HepG2 (cell line): ENCODE results near the gene KIF21B. TPM values are rescaled to one million over a fixed set of nuclear protein-coding genes. Genes with fewer than 3 reads are reported as not detected.

Experiments
- ATAC-seq: fragments of 200-7000 bp; cut with Tn5 transposase; 3 replicates; pipeline ENCODE4 v1.9.1; 2020; ENCODE audit warnings: mild to moderate bottlenecking, moderate library complexity
- BruUV-seq: library from RNA; stranded (reverse); fragments of 400-500 nt; replicated peaks from 2 replicates; lab custom pipeline; 2021; lab: Mats Ljungman, UMichigan
- CTCF ChIA-PET: fragments of 300-600 bp; formaldehyde crosslinking; extraction: SDS; loops from one replicate; lab custom pipeline; 2021; ENCODE audit warnings: low total read pairs, inconsistent platforms, low intra/inter-chr PET ratio; lab: Yijun Ruan, JAX
- POLR2A ChIA-PET: fragments of 350-600 bp; sonication (Branson Sonifier 250); formaldehyde crosslinking; loops from one replicate; lab custom pipeline; 2020; ENCODE audit warnings: antibody characterized with exemption, inconsistent platforms; lab: Yijun Ruan, JAX
- DNase-seq: peaks from one replicate; pipeline ENCODE4 v3.0.0-alpha.2; 2015; ENCODE audit warnings: low spot score
- FAIRE-seq: peaks from 3 replicates; lab custom pipeline; 2011; peaks lifted over from hg19 to GRCh38; lab: Jason Lieb, UNC
- H2AFZ ChIP-seq: one replicate; pipeline ENCODE4 v1.6.1; 2011; ENCODE audit warnings: low read length, inconsistent platforms
- H3K27ac ChIP-seq: fragments of 300-600 bp; 3 replicates; pipeline ENCODE4 v1.8.0; 2011; ENCODE audit warnings: mixed run types, mild to moderate bottlenecking, mixed read lengths, low read length, inconsistent platforms; ENCODE audit not compliant: insufficient read depth; ENCODE audit errors: extremely low read length
- H3K27me3 ChIP-seq, 2 experiments: fragments of 200-600 bp in 1 of 2; 2 replicates in 1 of 2; 3 replicates in 1 of 2; pipeline versions ENCODE4 v1.6.0 to v1.8.0; 2011; ENCODE audit warnings: low read length in 2 of 2, mild to moderate bottlenecking in 2 of 2, moderate library complexity in 2 of 2, inconsistent platforms in 1 of 2; ENCODE audit not compliant: insufficient read depth in 2 of 2, control insufficient read depth in 1 of 2
- H3K36me3 ChIP-seq, 2 experiments: fragments of 200-600 bp in 1 of 2; replicated peaks in 1 of 2; 2 replicates in 1 of 2; 3 replicates in 1 of 2; pipeline versions ENCODE4 v1.5.1 to v1.8.0; 2011; ENCODE audit warnings: low read length in 2 of 2, inconsistent platforms in 1 of 2; ENCODE audit not compliant: insufficient read depth in 2 of 2, control insufficient read depth in 1 of 2
- H3K4me1 ChIP-seq: 2 replicates; pipeline ENCODE4 v1.5.1; 2012; ENCODE audit warnings: low read length, inconsistent platforms; ENCODE audit not compliant: insufficient read depth
- H3K4me2 ChIP-seq: 2 replicates; pipeline ENCODE4 v1.6.0; 2011; ENCODE audit warnings: low read depth, low read length, inconsistent platforms
- H3K4me3 ChIP-seq, 3 experiments: fragments of 200-600 bp in 1 of 3; sonication (generic), shearing (Covaris generic) in 1 of 3; replicated peaks in 1 of 3; 2 replicates each; pipeline ENCODE4 v1.5.1; 2011 to 2016; ENCODE audit warnings: low read length in 3 of 3, inconsistent platforms in 2 of 3, low read depth in 2 of 3, mild to moderate bottlenecking in 2 of 3, control low read depth in 1 of 3, mixed read lengths in 1 of 3; ENCODE audit not compliant: insufficient read depth in 1 of 3
- H3K79me2 ChIP-seq: one replicate; pipeline ENCODE4 v1.6.1; 2011; ENCODE audit warnings: low read length, inconsistent platforms; ENCODE audit not compliant: insufficient read depth
- H3K9ac ChIP-seq: 2 replicates; pipeline ENCODE4 v1.6.0; 2011; ENCODE audit warnings: mild to moderate bottlenecking, low read depth, low read length, inconsistent platforms; ENCODE audit not compliant: insufficient read depth
- H3K9me3 ChIP-seq: 2 replicates; pipeline ENCODE4 v1.5.1; 2012; ENCODE audit warnings: mild to moderate bottlenecking, low read length
- H4K20me1 ChIP-seq: 2 replicates; pipeline ENCODE4 v1.6.0; 2011; ENCODE audit warnings: inconsistent platforms, mild to moderate bottlenecking, low read length, moderate library complexity; ENCODE audit not compliant: insufficient read depth
- GLMP ChIP-seq: sonication (generic); formaldehyde crosslinking; IDR thresholded peaks from 2 replicates; pipeline ENCODE4 v1.9.0; 2021; ENCODE audit warnings: missing genetic modification reagents, mild to moderate bottlenecking, borderline replicate concordance
- GPN1 ChIP-seq: sonication (generic); formaldehyde crosslinking; IDR thresholded peaks from 2 replicates; pipeline ENCODE4 v1.5.1; 2020; ENCODE audit warnings: missing genetic modification reagents, borderline replicate concordance
- MTERF4 ChIP-seq: sonication (generic); formaldehyde crosslinking; IDR thresholded peaks from 2 replicates; pipeline ENCODE4 v1.8.0; 2023; ENCODE audit warnings: mild to moderate bottlenecking, missing genetic modification reagents
- NFE2 ChIP-seq: sonication (generic); formaldehyde crosslinking; IDR thresholded peaks from 2 replicates; pipeline ENCODE4 v1.4.0; 2020; ENCODE audit warnings: missing genetic modification reagents
- ZBTB37 ChIP-seq: sonication (generic); formaldehyde crosslinking; IDR thresholded peaks from 2 replicates; pipeline ENCODE4 v1.4.0; 2020; ENCODE audit warnings: mild to moderate bottlenecking, missing genetic modification reagents
- ZNF670 ChIP-seq: sonication (generic); formaldehyde crosslinking; IDR thresholded peaks from 2 replicates; pipeline ENCODE4 v1.8.0; 2022; ENCODE audit warnings: mild to moderate bottlenecking, missing genetic modification reagents, borderline replicate concordance
- ZNF724P ChIP-seq: sonication (generic); formaldehyde crosslinking; IDR thresholded peaks from 2 replicates; pipeline ENCODE4 v1.8.0; 2022; ENCODE audit warnings: missing genetic modification reagents, borderline replicate concordance
- WGBS: methylation state at CpG from one replicate; pipeline ENCODE4 v1.1.6; 2017; ENCODE audit warnings: low lambda C conversion rate; 5-methylcytosine and 5-hydroxymethylcytosine counted together
- in situ Hi-C: cut with HindIII; loops from 2 replicates; pipeline ENCODE4 v1.10.0; 2017; ENCODE audit warnings: low pct_unique_long_range_greater_than_20kb; ENCODE audit not compliant: extremely low pct_ligation_motif_present
- intact Hi-C: fragments of 100-400 bp; cut with micrococcal nuclease; formaldehyde crosslinking; loops from one replicate; pipeline ENCODE4 v1.10.0; 2022; ENCODE audit not compliant: unreplicated experiment
- polyA plus RNA-seq, 8 experiments: library from polyadenylated mRNA; depleted of rRNA in 3 of 8; stranded (reverse) in 7 of 8; unstranded in 1 of 8; fragments of >200 nt; fragmentation: Illumina TruSeq in 4 of 8; extraction: Trizol in 4 of 8; gene quantifications; 2 replicates each; pipeline versions ENCODE4 v1.2.1 to v1.2.3, GENCODE V29; 2011 to 2016; ENCODE audit warnings: low read depth in 4 of 8, missing spikeins in 1 of 8, mixed read lengths in 1 of 8; ENCODE audit not compliant: insufficient read depth in 1 of 8
- total RNA-seq, 5 experiments: library from RNA; depleted of rRNA; stranded (reverse); fragments of >200 nt; fragmentation: Illumina TruSeq; extraction: Trizol; gene quantifications; 2 replicates each; pipeline ENCODE4 v1.2.3, GENCODE V29; 2016; ENCODE audit warnings: low read depth in 1 of 5

Gene KIF21B
- total and polyA plus RNA-seq, 2 of the 13 experiments (the other 11 are each of a cell fraction or from before 2014, with no cell fraction given) = 0.17 to 0.20 TPM

GRCh38 chr1:200989337-200989736 is 34.2 kb downstream of the KIF21B start:
- Histone ChIP-seq H3K79me2 (no peaks in the 10 kb centered on the region), H3K4me2 (no peak overlapping the region), H4K20me1 (no peaks in the 10 kb centered on the region), H3K4me1 (no peaks in the 10 kb centered on the region), H3K9ac (no peak overlapping the region), H3K27me3 (no peaks in the 10 kb centered on the region), H3K36me3 (no peaks in the 10 kb centered on the region), H3K9me3 (no peaks in the 10 kb centered on the region), H2AFZ (no peak overlapping the region), H3K27ac (no peak overlapping the region), H3K4me3 (no peak overlapping the region)
- intact Hi-C loops = no loop called here
- no peak for TF ChIP-seq NFE2 (CRISPR knock-in tag)
- TF ChIP-seq MTERF4 (CRISPR knock-in tag) = no peak
- no peak for TF ChIP-seq ZNF724P (CRISPR knock-in tag)
- TF ChIP-seq GLMP (CRISPR knock-in tag) = no peak
- no peak for TF ChIP-seq ZNF670 (CRISPR knock-in tag)
- TF ChIP-seq GPN1 (CRISPR knock-in tag) = no peak
- no peak for TF ChIP-seq ZBTB37 (CRISPR knock-in tag)
- ChIA-PET CTCF (no interaction called here), POLR2A (no interaction called here)
- WGBS = 31% methylated on average over 3 of the region's 4 CpGs
- in situ Hi-C loops = no loop called here
- DNase-seq = no peak
- BruUV-seq = no TSS peak
- FAIRE-seq = no peak
- no peak for ATAC-seq
